GM12875 (cell line): ENCODE measurements around the gene MIPOL1.
"Not testable (repeated sequence)": the region's sequence is repeated elsewhere in the genome, so short reads cannot be mapped to it uniquely, and the experiment has no call there.

Experiments used
- H3K4me3 ChIP-seq: one replicate; pipeline ENCODE4 v1.5.1; 2011; ENCODE audit warnings: low read depth, low read length, control low read depth
- TF ChIP-seq, protein P1 (sequence below): IDR thresholded peaks from 2 replicates; pipeline ENCODE4 v1.5.1; 2011; ENCODE audit warnings: low read depth, mild to moderate bottlenecking, control low read depth, inconsistent platforms, low read length, moderate library complexity, borderline replicate concordance; ENCODE audit not compliant: insufficient read depth

Gene MIPOL1

DNA sequence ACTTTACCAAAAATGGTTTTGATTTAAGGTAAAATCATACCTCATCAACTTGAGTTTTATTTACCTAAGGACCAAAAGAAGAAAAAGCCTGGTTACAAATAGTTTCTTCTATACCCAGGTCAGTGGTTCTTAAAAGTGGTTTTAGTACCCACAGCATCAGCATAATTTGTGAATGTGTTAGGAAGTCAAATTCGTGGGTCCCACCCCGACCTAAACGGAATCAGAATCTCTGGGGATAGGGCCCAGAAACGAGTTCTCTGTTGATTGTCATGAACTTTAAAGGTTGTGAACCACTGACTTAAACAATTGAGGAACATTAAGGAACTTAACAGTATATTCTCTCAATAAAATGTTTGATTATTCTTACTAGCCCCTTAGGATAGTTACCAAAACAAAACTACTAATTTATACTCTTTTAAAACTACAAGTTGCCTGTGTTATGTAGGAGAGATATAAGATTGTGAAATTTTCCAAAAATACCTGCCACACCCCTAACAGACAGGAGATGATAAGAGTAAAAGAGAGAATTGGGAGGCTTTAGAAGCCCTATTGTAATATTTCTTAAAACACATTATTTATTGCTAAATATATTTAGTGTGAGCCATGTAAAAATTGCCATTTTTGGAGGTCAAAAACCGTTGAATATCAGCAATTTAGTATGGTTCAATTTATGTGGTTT, 24.7 kb upstream of the MIPOL1 start:
- no peak overlapping the region for H3K4me3 ChIP-seq
- TF ChIP-seq, protein P1, sequence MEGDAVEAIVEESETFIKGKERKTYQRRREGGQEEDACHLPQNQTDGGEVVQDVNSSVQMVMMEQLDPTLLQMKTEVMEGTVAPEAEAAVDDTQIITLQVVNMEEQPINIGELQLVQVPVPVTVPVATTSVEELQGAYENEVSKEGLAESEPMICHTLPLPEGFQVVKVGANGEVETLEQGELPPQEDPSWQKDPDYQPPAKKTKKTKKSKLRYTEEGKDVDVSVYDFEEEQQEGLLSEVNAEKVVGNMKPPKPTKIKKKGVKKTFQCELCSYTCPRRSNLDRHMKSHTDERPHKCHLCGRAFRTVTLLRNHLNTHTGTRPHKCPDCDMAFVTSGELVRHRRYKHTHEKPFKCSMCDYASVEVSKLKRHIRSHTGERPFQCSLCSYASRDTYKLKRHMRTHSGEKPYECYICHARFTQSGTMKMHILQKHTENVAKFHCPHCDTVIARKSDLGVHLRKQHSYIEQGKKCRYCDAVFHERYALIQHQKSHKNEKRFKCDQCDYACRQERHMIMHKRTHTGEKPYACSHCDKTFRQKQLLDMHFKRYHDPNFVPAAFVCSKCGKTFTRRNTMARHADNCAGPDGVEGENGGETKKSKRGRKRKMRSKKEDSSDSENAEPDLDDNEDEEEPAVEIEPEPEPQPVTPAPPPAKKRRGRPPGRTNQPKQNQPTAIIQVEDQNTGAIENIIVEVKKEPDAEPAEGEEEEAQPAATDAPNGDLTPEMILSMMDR: no peak

DNA sequence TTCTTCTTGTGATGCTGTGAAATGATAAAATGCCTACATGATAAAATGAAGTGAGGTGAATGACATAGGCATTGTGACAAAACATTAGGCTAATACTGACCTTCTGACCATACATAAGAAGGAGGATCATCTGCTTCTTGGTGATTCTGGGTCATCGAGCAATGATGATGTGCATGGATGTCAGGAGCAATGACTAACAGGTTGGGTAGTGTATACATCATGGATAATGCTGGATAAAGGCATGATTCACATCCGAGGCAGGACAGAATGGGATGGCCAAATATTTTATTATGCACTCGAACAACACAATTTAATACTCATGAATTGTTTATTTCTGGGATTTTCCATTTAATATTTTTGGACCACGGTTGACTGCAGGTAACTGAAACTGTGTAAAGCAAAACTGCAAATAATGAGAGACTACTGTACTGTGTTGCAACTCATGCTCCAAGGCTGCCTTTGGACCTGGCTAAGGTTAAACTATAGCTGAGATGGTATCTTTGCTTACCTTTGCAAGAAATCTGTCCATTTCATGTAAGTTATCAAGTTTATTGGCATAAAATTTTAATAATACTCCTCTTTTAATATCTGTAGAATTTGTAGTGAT, 17.7 kb upstream of the MIPOL1 start:
- TF ChIP-seq, protein P1: no peak
- no peak overlapping the region for H3K4me3 ChIP-seq

DNA sequence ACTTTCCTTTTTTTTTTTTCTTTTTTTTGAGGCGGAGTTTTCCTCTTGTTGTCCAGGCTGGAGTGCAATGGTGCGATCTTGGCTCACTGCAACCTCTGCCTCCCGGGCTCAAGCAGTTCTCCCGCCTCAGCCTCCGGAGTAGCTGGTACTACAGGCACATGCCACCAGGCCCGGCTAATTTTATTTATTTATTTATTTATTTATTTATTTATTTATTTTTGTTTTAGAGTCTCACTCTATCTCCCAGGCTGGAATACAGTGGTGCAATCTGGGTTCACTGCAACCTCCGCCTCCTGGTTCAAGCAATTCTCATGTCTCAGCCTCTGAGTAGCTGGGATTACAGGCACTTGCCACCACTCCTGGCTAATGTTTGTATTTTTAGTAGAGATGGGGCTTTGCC, 16.9 kb upstream of the MIPOL1 start:
- not testable (repeated sequence) for H3K4me3 ChIP-seq

DNA sequence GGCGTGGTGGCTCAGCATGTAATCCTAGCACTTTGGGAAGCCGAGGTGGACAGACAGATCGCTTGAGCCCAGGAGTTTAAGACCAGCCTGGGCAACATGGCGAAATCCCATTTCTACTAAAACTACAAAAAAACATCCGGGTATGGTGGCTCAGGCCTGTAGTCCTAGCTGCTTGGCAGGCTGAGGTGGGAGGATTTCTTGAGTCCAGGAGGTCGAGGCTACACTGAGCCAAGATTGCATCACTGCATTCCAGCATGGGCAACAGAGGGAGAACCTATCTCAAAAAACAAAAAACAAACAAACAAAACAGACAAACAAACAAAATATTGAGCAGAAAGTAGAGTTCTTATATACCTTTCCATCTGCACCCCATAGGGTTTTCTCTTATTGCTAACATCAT, 16.3 kb upstream of the MIPOL1 start:
- TF ChIP-seq, protein P1: no peak
- no peak overlapping the region for H3K4me3 ChIP-seq

DNA sequence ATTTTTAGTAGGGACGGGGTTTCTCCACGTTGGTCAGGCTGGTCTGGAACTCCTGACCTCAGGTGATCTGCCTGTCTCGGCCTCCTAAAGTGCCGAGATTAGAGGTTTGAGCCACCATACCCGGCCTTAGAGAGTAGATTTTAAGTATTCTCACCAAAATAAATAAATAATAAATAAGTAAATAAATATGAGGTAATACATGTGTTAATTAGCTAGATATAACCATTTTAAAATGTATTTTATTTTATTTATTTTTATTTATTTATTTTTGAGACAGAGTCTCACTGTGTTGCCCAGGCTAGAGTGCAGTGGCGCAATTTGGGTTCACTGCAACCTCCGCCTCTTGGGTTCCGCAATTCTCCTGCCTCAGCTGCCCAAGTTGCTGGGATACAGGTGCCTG, 13.2 kb upstream of the MIPOL1 start:
- H3K4me3 ChIP-seq: not testable (repeated sequence)

DNA sequence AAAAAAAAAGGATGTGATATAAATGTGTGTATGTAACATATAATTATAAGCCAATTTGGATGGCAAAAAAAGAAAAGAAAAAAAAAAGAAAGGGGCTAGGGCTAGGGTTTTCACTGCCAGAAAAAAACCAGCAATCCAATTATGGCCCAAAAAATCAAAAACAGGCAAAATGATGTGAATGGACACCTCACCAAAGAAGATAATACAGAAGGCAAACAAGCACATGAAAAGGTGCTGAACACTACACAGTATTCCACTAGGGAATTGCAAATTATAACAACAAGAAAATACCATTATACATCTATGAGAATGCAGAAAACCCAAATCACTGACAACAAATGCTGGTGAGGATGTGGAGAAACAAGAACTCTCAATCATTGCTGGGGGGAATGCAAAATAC, 12.1 kb upstream of the MIPOL1 start:
- no peak overlapping the region for H3K4me3 ChIP-seq
- TF ChIP-seq, protein P1: no peak

DNA sequence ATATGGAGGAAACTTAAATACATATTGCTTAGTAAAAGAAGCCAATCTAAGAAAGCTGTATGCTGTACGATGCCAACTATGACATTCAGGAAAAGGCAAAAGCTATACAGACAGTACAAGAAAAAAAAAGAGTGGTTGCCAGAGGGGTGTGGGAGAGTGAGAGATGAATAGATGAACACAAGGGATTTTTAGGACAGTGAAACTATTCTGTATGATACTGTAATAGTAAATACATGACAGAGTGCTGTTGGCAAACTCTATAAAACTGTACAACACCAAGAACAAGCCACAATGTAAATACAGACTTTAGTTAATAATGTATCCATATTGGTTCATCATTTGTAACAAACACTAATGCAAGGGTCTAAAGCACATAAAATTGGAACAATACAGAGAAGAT, 10.9 kb upstream of the MIPOL1 start:
- H3K4me3 ChIP-seq: no peak overlapping the region
- TF ChIP-seq, protein P1: no peak

DNA sequence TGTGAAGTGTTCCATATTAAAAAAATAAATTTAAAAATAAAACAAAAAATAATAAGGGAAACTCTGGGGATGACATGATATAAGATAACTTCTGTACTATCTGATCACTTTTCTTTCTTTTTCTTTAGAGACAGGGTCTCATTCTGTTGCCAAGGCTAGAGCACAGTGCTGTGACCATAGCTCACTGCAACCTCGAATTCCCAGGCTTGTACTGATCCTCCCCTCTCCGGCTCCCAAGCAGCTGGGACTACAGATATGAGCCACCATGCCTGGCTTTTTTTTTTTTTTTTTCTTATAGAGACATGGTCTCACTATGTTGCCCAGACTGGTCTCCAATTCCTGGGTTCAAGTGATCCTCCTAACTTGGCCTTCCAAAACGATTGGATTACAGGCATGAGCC, 10.4 kb upstream of the MIPOL1 start:
- no peak overlapping the region for H3K4me3 ChIP-seq
- TF ChIP-seq, protein P1: no peak

DNA sequence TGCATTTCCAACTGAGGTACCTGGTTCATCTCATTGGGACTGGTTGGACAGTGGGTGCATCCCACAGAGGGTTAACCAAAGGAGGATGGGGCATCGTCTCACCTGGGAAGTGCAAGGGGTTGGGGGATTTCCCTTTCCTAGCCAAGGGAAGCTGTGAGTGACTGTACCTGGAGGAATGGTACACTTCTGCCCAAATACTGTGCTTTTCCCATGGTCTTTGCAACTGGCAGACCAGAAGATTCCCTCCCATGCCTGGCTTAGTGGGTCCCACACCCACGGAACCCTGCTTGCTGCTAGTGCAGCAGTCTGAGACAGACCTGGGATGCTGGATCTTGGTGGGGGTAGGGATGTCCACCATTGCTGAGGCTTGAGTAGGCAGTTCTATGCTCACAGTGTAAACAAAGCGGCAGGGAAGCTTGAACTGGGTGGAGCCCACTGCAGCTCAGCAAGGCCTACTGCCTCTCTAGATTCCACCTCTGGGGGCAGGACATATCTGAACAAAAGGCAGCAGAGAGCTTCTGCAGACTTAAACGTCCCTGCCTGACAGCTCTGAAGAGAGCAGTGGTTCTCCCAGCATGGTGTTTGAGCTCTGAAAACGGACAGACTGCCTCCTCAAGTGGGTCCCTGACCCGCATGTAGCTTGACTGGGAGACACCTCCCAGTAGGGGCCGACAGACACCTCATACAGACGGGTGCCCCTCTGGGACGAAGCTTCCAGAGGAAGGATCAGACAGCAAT, 9.7 kb upstream of the MIPOL1 start:
- not testable (repeated sequence) for H3K4me3 ChIP-seq

DNA sequence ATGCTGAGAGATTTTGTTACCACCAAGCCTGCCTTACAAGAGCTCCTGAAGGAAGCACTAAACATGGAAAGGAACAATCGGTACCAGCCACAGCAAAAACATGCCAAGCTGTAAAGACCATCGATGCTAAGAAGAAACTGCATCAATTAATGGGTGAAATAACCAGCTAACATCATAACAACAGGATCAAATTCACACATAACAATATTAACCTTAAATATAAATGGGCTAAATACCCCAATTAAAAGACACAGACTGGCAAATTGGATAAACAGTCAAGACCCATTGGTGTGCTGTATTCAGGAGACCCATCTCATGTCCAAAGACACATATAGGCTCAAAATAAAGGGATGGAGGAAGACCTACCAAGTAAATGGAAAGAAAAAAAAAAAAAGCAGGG, 8.0 kb upstream of the MIPOL1 start:
- H3K4me3 ChIP-seq: not testable (repeated sequence)
